GM21723 (cell line): ENCODE measurements around the gene CCNY.
"Not testable (repeated sequence)": the region's sequence is repeated elsewhere in the genome, so short reads cannot be mapped to it uniquely, and the experiment has no call there.

Experiments used
- ATAC-seq: cut with Tn5 transposase; IDR thresholded peaks from one replicate; pipeline ENCODE4 v1.9.1; 2021; ENCODE audit warnings: mild to moderate bottlenecking, moderate library complexity; ENCODE audit not compliant: unreplicated experiment

The CCNY gene

GRCh38 chr10:35506741-35507140, 170.4 kb downstream of the CCNY start:
- peak; percentile 45 for ATAC-seq

GRCh38 chr10:35507519-35508109, 171.3 kb downstream of the CCNY start:
- no peak for ATAC-seq

- ATAC-seq: no peak
Observed at GRCh38 chr10:35508647-35509046, 172.3 kb downstream of the CCNY start.

- ATAC-seq: no peak
Observed at GRCh38 chr10:35510891-35511290, 174.6 kb downstream of the CCNY start.

DNA sequence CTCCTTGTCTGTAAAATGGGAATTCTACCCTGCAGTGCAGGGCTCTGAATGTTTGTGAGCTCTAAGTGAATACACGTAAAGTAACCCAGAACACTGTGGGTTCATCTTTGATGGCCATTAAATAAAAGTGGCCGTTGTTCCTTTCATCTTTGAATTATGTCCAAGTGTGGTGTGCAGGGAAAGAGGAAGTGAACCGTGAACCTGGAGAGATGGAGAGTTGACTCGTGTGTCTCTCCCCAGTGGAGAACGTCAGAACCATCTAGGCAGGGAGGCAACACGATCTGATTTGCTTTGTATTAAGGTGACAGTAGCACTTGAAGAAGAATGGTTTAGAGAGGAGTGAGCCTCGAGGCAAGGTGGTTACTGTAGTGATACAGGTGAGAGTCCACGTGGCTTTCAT, 175.3 kb downstream of the CCNY start:
- no peak for ATAC-seq

- no peak for ATAC-seq
Observed at GRCh38 chr10:35516102-35516670, 179.9 kb downstream of the CCNY start.

DNA sequence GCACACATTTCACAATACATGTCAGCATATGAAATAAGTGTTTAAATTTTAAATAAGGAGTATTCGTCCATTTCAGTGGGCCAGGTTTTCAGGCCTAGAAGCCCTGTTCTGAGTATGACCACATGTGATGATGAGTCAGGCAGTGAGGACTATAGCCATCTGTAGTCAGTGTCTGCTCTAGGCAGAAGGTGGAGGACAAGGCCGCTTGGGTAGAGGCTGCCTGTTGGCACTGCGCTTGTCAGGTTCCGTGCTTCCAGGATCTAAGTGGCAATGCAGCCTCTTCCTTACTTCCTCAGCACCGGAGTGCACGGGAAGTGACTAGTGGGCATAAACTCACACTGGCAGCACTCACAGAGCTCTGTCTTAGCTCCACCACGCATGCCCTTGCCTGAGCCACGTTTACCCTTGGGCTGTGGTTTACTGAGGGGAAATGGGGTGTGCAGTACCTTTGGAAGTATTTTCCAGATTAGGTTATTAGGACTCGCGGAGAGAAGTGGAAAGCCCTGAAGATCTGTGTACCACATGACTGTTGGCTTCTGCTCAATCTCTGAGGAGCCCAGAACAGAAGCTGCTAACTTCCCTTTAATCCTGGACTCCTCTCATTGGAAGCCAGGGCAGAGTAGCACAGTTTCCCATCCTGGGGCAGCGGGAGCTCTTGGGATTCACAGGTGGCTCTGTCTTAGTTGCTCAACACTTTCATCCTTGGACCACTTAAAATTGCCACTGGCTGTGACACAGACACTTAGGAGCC, 181.3 kb downstream of the CCNY start:
- no peak for ATAC-seq

GRCh38 chr10:35518187-35518586, 181.9 kb downstream of the CCNY start:
- not testable (repeated sequence) for ATAC-seq

DNA sequence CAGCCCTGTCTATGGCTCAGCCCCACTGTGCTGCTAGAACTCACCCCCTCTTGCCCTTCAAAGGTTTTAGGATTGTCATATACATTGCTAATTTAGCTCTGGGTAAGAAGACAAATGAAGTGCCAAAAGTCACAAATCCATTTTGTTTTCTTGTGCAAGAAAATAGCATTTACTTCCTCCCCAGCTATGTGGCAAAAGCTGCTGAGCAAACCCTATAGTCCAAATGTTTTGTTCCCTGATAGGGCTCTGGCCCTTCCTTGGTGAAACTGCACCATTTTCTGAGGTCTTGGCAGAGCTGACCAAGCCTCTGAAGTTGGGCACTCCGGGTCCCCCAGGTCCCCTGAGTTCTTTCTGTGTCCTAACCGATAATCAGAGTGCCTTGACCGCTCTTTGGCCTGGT, 184.7 kb downstream of the CCNY start:
- no peak for ATAC-seq

DNA sequence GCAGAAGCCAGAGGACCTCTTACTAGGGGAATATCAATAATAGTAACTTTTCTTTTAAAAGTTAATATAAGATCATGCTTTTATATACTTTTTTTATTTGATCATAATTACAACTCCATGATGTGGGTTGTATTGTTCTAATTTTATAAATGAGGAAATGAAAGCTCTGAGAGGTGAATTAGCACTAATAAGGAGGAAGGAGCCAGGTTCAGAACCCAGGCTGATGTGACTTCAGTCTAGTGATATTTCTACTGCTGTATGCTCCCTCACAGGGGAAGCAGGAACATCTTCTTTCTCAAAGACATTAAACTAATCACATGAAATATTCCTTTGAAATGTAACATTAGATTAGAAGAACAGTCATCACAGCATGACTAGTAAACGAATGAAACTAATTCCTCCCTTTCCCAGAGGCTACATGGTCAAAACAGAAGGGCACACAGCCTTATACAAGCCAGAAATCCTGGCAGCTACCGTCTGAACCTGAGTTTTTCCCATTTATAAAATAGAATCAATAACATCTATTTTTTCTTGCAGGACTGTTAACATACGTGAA, 187.4 kb downstream of the CCNY start:
- ATAC-seq: peak; percentile 77

- no peak for ATAC-seq
Observed at GRCh38 chr10:35526746-35527145, 190.4 kb downstream of the CCNY start.

DNA sequence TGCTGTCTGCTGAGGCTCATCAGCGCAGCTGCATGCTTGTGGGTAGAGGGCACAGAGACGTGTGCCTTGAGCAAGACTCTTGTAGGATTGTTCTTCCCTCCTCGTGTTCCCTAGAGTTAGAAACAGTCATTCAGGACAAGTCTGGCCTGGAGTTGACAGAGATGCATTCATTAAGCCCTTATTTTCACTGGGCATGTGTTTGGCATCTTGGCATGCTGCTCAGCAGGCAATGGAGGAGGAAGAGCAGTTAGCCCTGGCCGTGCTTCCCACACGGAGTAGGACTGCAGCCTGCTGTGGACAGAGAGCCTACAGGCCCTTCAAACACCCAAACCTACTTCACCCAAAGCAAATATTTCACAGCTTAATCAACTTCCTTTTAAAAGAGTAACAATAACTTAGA, 195.8 kb downstream of the CCNY start:
- ATAC-seq: no peak

DNA sequence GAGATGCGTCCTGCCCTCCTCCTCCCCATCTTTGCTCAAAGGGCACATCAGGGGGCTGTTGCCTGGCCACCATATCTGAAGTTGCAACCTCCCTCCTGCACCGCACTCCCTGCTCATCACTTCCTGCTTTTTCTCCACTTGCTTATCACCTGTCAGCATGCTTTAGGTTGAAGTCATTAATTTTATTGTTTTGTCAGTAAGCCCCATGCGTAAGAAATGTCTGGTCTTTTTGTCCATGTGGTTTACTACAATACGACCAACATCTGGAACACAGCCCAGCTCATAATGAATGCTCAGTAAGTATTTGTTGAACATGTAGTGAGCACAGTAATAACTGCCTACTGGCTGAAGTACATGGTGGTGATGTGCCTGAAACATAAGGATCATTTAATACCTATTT, 197.3 kb downstream of the CCNY start:
- no peak for ATAC-seq

- ATAC-seq: no peak
Observed at GRCh38 chr10:35535136-35535535, 198.8 kb downstream of the CCNY start.

DNA sequence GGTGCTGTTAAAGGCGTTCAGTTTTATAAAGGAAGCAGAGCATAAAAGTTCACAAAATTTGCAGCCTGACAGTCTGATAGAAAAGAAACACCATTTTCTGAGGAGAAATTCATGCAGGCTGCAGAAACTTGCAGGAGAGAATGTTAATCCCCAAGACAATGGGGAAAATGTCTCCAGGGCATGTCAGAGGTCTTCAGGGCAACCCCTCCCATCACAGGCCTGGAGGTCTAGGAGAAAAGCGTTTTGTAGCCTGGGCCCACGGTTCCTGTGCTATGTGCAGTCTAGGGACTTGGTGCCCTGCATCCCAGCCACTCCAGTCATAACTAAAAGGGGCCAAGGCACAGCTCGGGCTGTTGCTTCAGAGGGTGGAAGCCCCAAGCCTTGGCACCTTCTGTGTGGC, 200.5 kb downstream of the CCNY start:
- ATAC-seq: no peak

DNA sequence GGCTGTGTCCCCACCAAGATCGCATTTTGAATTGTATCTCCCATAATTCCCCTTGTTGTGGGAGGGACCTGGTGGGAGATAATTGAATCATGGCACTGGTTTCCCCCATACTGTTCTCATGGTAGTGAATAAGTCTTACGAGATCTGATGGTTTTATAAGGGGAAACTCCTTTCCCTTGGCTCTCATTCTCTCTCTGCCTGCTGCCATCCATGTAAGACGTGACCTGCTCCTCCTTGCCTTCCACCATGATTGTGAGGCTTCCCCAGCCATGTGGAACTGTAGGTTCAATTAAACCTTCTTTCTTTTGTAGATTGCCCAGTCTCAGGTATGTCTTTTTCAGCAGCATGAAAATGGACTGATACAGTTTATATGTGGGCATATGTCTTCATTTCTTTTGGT, 201.6 kb downstream of the CCNY start:
- not testable (repeated sequence) for ATAC-seq

DNA sequence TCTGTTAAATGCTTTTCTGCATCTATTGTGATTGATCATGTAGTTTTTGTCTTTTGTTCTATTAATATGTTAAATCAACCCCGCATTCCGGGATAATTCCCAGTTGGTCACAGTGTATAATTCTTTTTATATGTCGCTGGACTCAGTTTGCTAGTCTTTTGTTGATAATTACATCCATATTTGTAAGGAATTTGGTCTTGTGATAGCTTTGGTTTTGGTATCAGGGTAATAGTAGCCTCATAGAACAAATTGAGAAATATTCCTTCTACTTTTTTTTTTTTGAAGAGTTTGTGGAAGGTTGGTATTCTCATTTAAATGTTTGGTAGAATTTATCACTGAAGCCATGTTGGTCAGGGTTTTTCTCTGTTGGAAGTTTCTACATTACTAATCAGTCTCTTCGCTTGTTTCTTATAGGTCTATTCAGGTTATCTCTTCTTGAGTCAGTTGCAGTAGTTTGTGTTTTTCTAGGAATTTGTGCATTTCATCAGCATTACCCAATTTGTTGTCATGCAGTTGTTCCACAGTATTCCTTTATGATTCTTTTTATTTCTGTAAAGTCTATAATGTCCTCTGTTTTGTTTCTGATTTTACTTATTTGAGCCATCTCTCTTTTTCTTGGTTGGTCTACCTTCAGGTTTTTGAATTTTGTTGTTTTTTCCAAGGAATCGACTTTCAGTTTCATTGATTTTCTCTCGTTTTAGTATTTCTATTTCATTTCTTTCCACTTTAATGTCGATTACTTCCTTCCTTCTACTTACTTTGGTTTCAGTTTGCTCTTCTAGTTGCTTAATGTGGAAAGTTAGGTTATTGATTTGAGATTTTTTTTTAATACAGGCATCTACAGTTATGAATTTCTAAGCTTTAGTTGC, 204.2 kb downstream of the CCNY start:
- no peak for ATAC-seq

DNA sequence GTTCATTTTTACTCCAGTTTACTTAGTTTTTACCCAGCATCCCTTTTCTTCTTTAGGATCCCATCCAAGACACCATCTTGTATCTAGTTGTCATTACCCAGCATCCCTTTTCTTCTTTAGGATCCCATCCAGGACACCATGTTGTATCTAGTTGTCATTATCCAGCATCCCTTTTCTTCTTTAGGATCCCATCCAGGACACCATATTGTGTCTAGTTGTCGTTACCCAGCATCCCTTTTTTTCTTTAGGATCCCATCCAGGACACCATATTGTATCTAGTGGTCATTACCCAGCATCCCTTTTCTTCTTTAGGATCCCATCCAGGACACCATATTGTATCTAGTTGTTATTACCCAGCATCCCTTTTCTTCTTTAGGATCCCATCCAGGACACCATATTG, 205.4 kb downstream of the CCNY start:
- no peak for ATAC-seq

DNA sequence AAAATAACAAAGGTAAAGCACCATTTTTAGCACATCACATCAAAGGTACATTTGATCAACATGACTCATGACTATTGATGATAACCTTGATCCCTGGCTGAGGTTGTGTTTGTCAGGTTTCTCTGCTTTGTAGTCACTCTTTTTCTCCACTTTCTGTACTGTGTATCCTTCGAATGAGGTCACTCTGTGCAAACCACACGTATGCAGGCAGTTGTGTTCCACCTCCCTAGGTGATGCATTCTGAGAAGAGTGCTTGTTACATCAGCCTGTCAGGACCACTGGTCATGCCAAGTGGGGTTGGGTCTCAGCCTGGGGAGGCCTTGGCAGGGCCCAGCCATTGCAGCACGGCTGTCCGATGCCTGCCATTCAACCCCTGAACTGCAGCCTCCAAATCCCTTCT, 206.0 kb downstream of the CCNY start:
- ATAC-seq: no peak

GRCh38 chr10:35545079-35545657, 208.9 kb downstream of the CCNY start:
- ATAC-seq: no peak
